GM12878 (cell line): Measurements from ENCODE around the gene SCAI. TPM values are rescaled to one million over a fixed set of nuclear protein-coding genes. Genes with fewer than 3 reads are reported as not detected.

Experiments used
- ATAC-seq: fragments of 200-7000 bp; cut with Tn5 transposase; 3 replicates; pipeline ENCODE4 v1.9.1; 2020; ENCODE audit warnings: mild to moderate bottlenecking, moderate library complexity
- BruUV-seq: library from RNA; stranded (reverse); fragments of 400-500 nt; replicated peaks from 2 replicates; lab custom pipeline; 2021; lab: Mats Ljungman, UMichigan
- CTCF ChIA-PET: fragments of 300-600 bp; sonication (Branson Sonifier 250); formaldehyde crosslinking; extraction: SDS; loops from one replicate; lab custom pipeline; 2021; ENCODE audit warnings: inconsistent platforms; lab: Yijun Ruan, JAX
- POLR2A ChIA-PET: fragments of 350-600 bp; formaldehyde crosslinking; extraction: SDS; loops from one replicate; lab custom pipeline; 2021; ENCODE audit warnings: inconsistent platforms; lab: Charles Lee
- RAD21 ChIA-PET: fragments of 300-600 bp; sonication (Branson Sonifier 250); formaldehyde crosslinking; loops from one replicate; lab custom pipeline; 2023; ENCODE audit warnings: antibody characterized with exemption; ENCODE audit not compliant: unreplicated experiment; lab: Charles Lee
- SMC1A ChIA-PET: fragments of 300-600 bp; sonication (Branson Sonifier 250); formaldehyde crosslinking; loops from one replicate; lab custom pipeline; 2023; ENCODE audit not compliant: unreplicated experiment, uncharacterized antibody; lab: Charles Lee
- DNase-seq: peaks from one replicate; pipeline ENCODE4 v3.0.0-alpha.2; 2011; ENCODE audit warnings: low read depth, low spot score
- FAIRE-seq: peaks from 3 replicates; lab custom pipeline; 2011; peaks lifted over from hg19 to GRCh38; lab: Jason Lieb, UNC
- H2AFZ ChIP-seq: 2 replicates; pipeline ENCODE4 v1.6.0; 2011; ENCODE audit warnings: low read depth, low read length, control low read depth; ENCODE audit not compliant: control insufficient read depth
- H3K27ac ChIP-seq: 2 replicates; pipeline ENCODE4 v1.5.1; 2011; ENCODE audit warnings: control low read depth; ENCODE audit not compliant: control insufficient read depth, insufficient read depth
- H3K27me3 ChIP-seq, 2 experiments: replicated peaks in 1 of 2; 2 replicates each; pipeline versions ENCODE4 v1.6.0 to v1.6.1; 2011; ENCODE audit warnings: low read length in 1 of 2; ENCODE audit not compliant: control insufficient read depth in 2 of 2, insufficient read depth in 2 of 2
- H3K36me3 ChIP-seq, 2 experiments: 2 replicates each; pipeline ENCODE4 v1.5.1; 2011; ENCODE audit warnings: low read length in 1 of 2; ENCODE audit not compliant: control insufficient read depth in 2 of 2, insufficient read depth in 2 of 2
- H3K4me1 ChIP-seq: 2 replicates; pipeline ENCODE4 v1.6.1; 2011; ENCODE audit warnings: mild to moderate bottlenecking, low read length, moderate library complexity, mixed read lengths; ENCODE audit not compliant: control insufficient read depth, insufficient read depth
- H3K4me2 ChIP-seq: 2 replicates; pipeline ENCODE4 v1.6.0; 2011; ENCODE audit warnings: control low read depth; ENCODE audit not compliant: control insufficient read depth, insufficient read depth
- H3K4me3 ChIP-seq: fragments of 200-600 bp; sonication (generic); 2 replicates; pipeline ENCODE4 v1.5.1; 2016
- H3K79me2 ChIP-seq: 2 replicates; pipeline ENCODE4 v1.6.0; 2011; ENCODE audit warnings: low read length; ENCODE audit not compliant: control insufficient read depth, insufficient read depth
- H3K9ac ChIP-seq: 2 replicates; pipeline ENCODE4 v1.8.0; 2011; ENCODE audit warnings: low read length, control low read depth, mixed read lengths; ENCODE audit not compliant: control insufficient read depth, insufficient read depth
- H3K9me3 ChIP-seq: replicated peaks from 3 replicates; pipeline ENCODE4 v1.5.1; 2011; ENCODE audit warnings: mild to moderate bottlenecking, low read length; ENCODE audit not compliant: control insufficient read depth, insufficient read depth
- H4K20me1 ChIP-seq: 2 replicates; pipeline ENCODE4 v1.6.0; 2011; ENCODE audit not compliant: control insufficient read depth, insufficient read depth
- BRCA1 ChIP-seq: IDR thresholded peaks from 2 replicates; pipeline ENCODE4 v1.6.1; 2011; ENCODE audit warnings: low read depth, low read length, improper control_type of control experiment
- CREM ChIP-seq: IDR thresholded peaks from 2 replicates; pipeline ENCODE4 v1.6.1; 2014; ENCODE audit warnings: antibody characterized with exemption, low read depth
- DPF2 ChIP-seq: fragments of 450-650 bp; IDR thresholded peaks from 2 replicates; pipeline ENCODE4 v1.6.1; 2017; ENCODE audit warnings: mild to moderate bottlenecking
- ETV6 ChIP-seq, 2 experiments: fragments of 450-650 bp in 1 of 2; IDR thresholded peaks in 1 of 2; conservative IDR thresholded peaks in 1 of 2; 2 replicates each; pipeline ENCODE4 v1.6.1; 2014; ENCODE audit warnings: antibody characterized with exemption in 1 of 2, borderline replicate concordance in 1 of 2, low read depth in 1 of 2, mild to moderate bottlenecking in 1 of 2, moderate library complexity in 1 of 2
- FOXK2 ChIP-seq: fragments of 450-650 bp; IDR thresholded peaks from 2 replicates; pipeline ENCODE4 v1.6.1; 2017; ENCODE audit warnings: mild to moderate bottlenecking, moderate library complexity
- IKZF1 ChIP-seq: fragments of 450-650 bp; conservative IDR thresholded peaks from 2 replicates; pipeline ENCODE4 v1.6.1; 2017; ENCODE audit warnings: antibody characterized with exemption, mild to moderate bottlenecking
- MTA3 ChIP-seq: IDR thresholded peaks from 2 replicates; pipeline ENCODE4 v1.6.1; 2012; ENCODE audit warnings: low read length, inconsistent platforms, borderline replicate concordance
- PBX3 ChIP-seq: IDR thresholded peaks from 2 replicates; pipeline ENCODE4 v1.6.1; 2011; ENCODE audit warnings: mild to moderate bottlenecking, low read depth, low read length, moderate library complexity; ENCODE audit not compliant: insufficient replicate concordance
- RB1 ChIP-seq: fragments of 450-650 bp; formaldehyde crosslinking; IDR thresholded peaks from 2 replicates; pipeline ENCODE4 v1.6.1; 2017; ENCODE audit warnings: mild to moderate bottlenecking, borderline replicate concordance
- SMC3 ChIP-seq: IDR thresholded peaks from 2 replicates; pipeline ENCODE4 v1.6.1; 2011; ENCODE audit warnings: low read length, improper control_type of control experiment, borderline replicate concordance
- SP1 ChIP-seq: IDR thresholded peaks from one replicate; pipeline ENCODE4 v1.6.1; 2011; ENCODE audit warnings: low read depth, low read length
- SUPT20H ChIP-seq: IDR thresholded peaks from 2 replicates; pipeline ENCODE4 v1.6.1; 2011; ENCODE audit warnings: low read depth, mild to moderate bottlenecking, low read length, moderate library complexity, borderline replicate concordance; ENCODE audit not compliant: control insufficient read depth
- TCF3 ChIP-seq: IDR thresholded peaks from 2 replicates; pipeline ENCODE4 v1.6.1; 2012; ENCODE audit warnings: low read depth, mild to moderate bottlenecking, low read length, borderline replicate concordance; ENCODE audit not compliant: insufficient read depth
- ZNF592 ChIP-seq: fragments of 450-650 bp; IDR thresholded peaks from 2 replicates; pipeline ENCODE4 v1.6.1; 2017; ENCODE audit warnings: mild to moderate bottlenecking, moderate library complexity
- ZSCAN29 ChIP-seq: fragments of 450-650 bp; IDR thresholded peaks from 2 replicates; pipeline ENCODE4 v1.6.1; 2017; ENCODE audit warnings: mild to moderate bottlenecking, moderate library complexity
- WGBS: methylation state at CpG from one replicate; pipeline ENCODE4 v1.1.6; 2016; ENCODE audit warnings: low lambda C conversion rate; ENCODE audit not compliant: insufficient replicate concordance, insufficient coverage; ENCODE audit errors: missing lambda C conversion rate; 5-methylcytosine and 5-hydroxymethylcytosine counted together
- in situ Hi-C: fragments of 300-500 bp; cut with MboI; formaldehyde crosslinking; loops from 9 replicates; pipeline ENCODE4 v1.14.3; 2018; ENCODE audit warnings: mixed read lengths
- intact Hi-C: fragments of 100-400 bp; cut with micrococcal nuclease; formaldehyde crosslinking; loops from one replicate; pipeline ENCODE4 v1.14.2; 2022; ENCODE audit not compliant: unreplicated experiment
- polyA plus RNA-seq, 11 experiments: library from polyadenylated mRNA; depleted of rRNA in 4 of 11; unstranded in 6 of 11; stranded (reverse) in 5 of 11; fragments of >200 nt; fragmentation: Nextera tagmentation in 4 of 11; fragmentation: Illumina TruSeq in 1 of 11; extraction: Ambion mirVana in 4 of 11; extraction: Trizol in 1 of 11; gene quantifications; 1 replicate in 1 of 11; 2 replicates in 10 of 11; pipeline versions ENCODE4 v1.2.1 to v1.2.3, GENCODE V29; 2011 to 2016; ENCODE audit warnings: inconsistent platforms in 2 of 11, missing spikeins in 2 of 11, low read depth in 1 of 11
- total RNA-seq, 4 experiments: library from RNA; depleted of rRNA in 3 of 4; stranded (reverse); fragments of >200 nt in 3 of 4; fragmentation: Illumina TruSeq in 1 of 4; extraction: Trizol in 1 of 4; gene quantifications; 2 replicates each; pipeline versions ENCODE4 v1.2.1 to v1.2.3, GENCODE V29; 2013 to 2021
- TF ChIP-seq, protein P1 (sequence below): fragments of 450-650 bp; IDR thresholded peaks from 2 replicates; pipeline ENCODE4 v1.6.1; 2014; ENCODE audit warnings: mild to moderate bottlenecking

The SCAI gene
- total and polyA plus RNA-seq, 10 of the 15 experiments (the other 5 are each of a cell fraction or from before 2014, with no cell fraction given): 0.52 to 8.8 (median 5.1) TPM

GRCh38 chr9:125141751-125142150 is 1.6 kb downstream of the SCAI start:
- ChIA-PET CTCF (interaction anchor here (0.9 to 2.8 kb wide), 6 partner anchors 15 to 280 kb away, joined by 3 to 14 read pairs (median 4); partner anchors contain the start of genes ARPC5L and RPL35), SMC1A (interaction anchor here (3.3 to 3.4 kb wide), 2 partner anchors 15 to 202 kb away, joined by 9 to 19 read pairs; no protein-coding TSS in a partner anchor), POLR2A (interaction anchor here (0.5 to 1.4 kb wide), 7 partner anchors 15 to 484 kb away, joined by 3 to 7 read pairs (median 6); partner anchors contain the start of gene HSPA5), RAD21 (interaction anchor here (1.1 to 2.0 kb wide), 4 partner anchors 16 to 289 kb away, joined by 4 to 8 read pairs (median 6); partner anchors contain the start of gene WDR38)
- Histone ChIP-seq H3K27me3 (no peaks in the 10 kb centered on the region), H3K79me2 (peaks cover 3% of the 10 kb centered on the region), H3K4me2 (no peak overlapping the region), H2AFZ (no peak overlapping the region), H3K4me1 (peaks cover 10% of the 10 kb centered on the region), H3K9ac (no peak overlapping the region), H3K9me3 (no peaks in the 10 kb centered on the region), H3K27ac (no peak overlapping the region), H3K36me3 (no peaks in the 10 kb centered on the region), H3K4me3 (no peak overlapping the region; the same call in 1 of the 2 replicates), H4K20me1 (no peaks in the 10 kb centered on the region)
- TSS peak; percentile 56 for BruUV-seq
- FAIRE-seq: no peak
- in situ Hi-C loops: loop anchor here (5.0 kb wide), 1 partner anchor 369 kb away; the partner anchor contains the start of gene NR6A1
- WGBS: 93% methylated on average over 4 of the region's 4 CpGs
- ATAC-seq: no peak
- intact Hi-C loops: loop anchor here (5.0 to 10.0 kb wide), 3 partner anchors 137 to 269 kb away; no protein-coding TSS in a partner anchor
- no peak for DNase-seq
- TF ChIP-seq SUPT20H (no peak), MTA3 (no peak), DPF2 (no peak), ETV6 (conservative IDR thresholded peaks at IDR 0.05 in 1 of 2, IDR thresholded peaks at IDR 0.05 in 1 of 2; ENCODE audit: borderline replicate concordance in 1 of 2, low read depth in 1 of 2) (no peak), PBX3 (no peak), BRCA1 (no peak), IKZF1 (no peak), TCF3 (no peak), RB1 (no peak), CREM (no peak), SP1 (no peak), FOXK2 (no peak), ZNF592 (no peak), ZSCAN29 (no peak), SMC3 (no peak)
- TF ChIP-seq, protein P1, sequence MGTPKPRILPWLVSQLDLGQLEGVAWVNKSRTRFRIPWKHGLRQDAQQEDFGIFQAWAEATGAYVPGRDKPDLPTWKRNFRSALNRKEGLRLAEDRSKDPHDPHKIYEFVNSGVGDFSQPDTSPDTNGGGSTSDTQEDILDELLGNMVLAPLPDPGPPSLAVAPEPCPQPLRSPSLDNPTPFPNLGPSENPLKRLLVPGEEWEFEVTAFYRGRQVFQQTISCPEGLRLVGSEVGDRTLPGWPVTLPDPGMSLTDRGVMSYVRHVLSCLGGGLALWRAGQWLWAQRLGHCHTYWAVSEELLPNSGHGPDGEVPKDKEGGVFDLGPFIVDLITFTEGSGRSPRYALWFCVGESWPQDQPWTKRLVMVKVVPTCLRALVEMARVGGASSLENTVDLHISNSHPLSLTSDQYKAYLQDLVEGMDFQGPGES: no peak
